Measurements from ENCODE around the gene KCNJ3.

DNA sequence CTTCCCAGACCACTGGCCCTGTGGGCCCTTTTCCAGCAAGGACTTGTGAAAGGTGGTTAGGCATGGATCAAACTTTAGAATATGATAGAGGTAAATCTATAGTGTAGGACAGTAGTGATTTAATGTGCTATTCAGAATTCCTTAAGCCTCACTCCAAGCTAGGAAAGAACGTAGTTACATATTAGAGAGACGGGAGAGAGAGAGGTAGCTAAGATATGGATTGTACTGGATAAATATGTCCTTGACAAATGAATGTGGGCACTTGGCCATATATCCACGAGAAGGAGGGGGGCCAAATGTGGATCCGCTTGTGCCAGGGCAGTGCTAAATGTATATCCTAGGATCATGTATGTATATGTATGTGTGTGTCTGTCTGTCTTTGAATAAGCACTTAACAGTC lies 6.5 kb downstream of the KCNJ3 start:
- TF ChIP-seq, protein P1, sequence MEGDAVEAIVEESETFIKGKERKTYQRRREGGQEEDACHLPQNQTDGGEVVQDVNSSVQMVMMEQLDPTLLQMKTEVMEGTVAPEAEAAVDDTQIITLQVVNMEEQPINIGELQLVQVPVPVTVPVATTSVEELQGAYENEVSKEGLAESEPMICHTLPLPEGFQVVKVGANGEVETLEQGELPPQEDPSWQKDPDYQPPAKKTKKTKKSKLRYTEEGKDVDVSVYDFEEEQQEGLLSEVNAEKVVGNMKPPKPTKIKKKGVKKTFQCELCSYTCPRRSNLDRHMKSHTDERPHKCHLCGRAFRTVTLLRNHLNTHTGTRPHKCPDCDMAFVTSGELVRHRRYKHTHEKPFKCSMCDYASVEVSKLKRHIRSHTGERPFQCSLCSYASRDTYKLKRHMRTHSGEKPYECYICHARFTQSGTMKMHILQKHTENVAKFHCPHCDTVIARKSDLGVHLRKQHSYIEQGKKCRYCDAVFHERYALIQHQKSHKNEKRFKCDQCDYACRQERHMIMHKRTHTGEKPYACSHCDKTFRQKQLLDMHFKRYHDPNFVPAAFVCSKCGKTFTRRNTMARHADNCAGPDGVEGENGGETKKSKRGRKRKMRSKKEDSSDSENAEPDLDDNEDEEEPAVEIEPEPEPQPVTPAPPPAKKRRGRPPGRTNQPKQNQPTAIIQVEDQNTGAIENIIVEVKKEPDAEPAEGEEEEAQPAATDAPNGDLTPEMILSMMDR (IDR thresholded peaks at IDR 0.05) = no peak
- TF ChIP-seq SMC3 (IDR thresholded peaks at IDR 0.05) (no peak), RAD21 (conservative IDR thresholded peaks at IDR 0.05 in 1 of 2, IDR thresholded peaks at IDR 0.05 in 1 of 2) (no peak)
- TF ChIP-seq, protein P2, sequence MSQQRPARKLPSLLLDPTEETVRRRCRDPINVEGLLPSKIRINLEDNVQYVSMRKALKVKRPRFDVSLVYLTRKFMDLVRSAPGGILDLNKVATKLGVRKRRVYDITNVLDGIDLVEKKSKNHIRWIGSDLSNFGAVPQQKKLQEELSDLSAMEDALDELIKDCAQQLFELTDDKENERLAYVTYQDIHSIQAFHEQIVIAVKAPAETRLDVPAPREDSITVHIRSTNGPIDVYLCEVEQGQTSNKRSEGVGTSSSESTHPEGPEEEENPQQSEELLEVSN (IDR thresholded peaks at IDR 0.05; ENCODE audit: borderline replicate concordance, low read depth) = no peak
- TF ChIP-seq, protein P3, sequence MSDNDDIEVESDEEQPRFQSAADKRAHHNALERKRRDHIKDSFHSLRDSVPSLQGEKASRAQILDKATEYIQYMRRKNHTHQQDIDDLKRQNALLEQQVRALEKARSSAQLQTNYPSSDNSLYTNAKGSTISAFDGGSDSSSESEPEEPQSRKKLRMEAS (IDR thresholded peaks at IDR 0.05) = no peak
